Activated T-cell treated with anti-CD3 and anti-CD28 coated beads, Interleukin-2, amount 50 U/mL, for 24 hours (primary cell): ENCODE data around the gene ENTR1.

Source experiments
- DNase-seq: peaks from one replicate; pipeline ENCODE4 v3.0.0-alpha.2; 2020
- H3K27ac Mint-ChIP-seq: 2 replicates; pipeline ENCODE4 v1.8.0; 2020; ENCODE audit warnings: mild to moderate bottlenecking, mixed read lengths
- H3K27me3 Mint-ChIP-seq: 2 replicates; pipeline ENCODE4 v1.8.0; 2020; ENCODE audit warnings: mixed read lengths
- H3K36me3 Mint-ChIP-seq: 2 replicates; pipeline ENCODE4 v1.8.0; 2020; ENCODE audit warnings: low read depth, mixed read lengths
- H3K4me1 Mint-ChIP-seq: 2 replicates; pipeline ENCODE4 v1.8.0; 2020; ENCODE audit warnings: low read depth, mixed read lengths
- H3K4me3 Mint-ChIP-seq: 2 replicates; pipeline ENCODE4 v1.8.0; 2020; ENCODE audit warnings: mild to moderate bottlenecking, moderate library complexity, mixed read lengths
- H3K9me3 Mint-ChIP-seq: 2 replicates; pipeline ENCODE4 v1.8.0; 2020; ENCODE audit warnings: mixed read lengths

The ENTR1 gene

DNA sequence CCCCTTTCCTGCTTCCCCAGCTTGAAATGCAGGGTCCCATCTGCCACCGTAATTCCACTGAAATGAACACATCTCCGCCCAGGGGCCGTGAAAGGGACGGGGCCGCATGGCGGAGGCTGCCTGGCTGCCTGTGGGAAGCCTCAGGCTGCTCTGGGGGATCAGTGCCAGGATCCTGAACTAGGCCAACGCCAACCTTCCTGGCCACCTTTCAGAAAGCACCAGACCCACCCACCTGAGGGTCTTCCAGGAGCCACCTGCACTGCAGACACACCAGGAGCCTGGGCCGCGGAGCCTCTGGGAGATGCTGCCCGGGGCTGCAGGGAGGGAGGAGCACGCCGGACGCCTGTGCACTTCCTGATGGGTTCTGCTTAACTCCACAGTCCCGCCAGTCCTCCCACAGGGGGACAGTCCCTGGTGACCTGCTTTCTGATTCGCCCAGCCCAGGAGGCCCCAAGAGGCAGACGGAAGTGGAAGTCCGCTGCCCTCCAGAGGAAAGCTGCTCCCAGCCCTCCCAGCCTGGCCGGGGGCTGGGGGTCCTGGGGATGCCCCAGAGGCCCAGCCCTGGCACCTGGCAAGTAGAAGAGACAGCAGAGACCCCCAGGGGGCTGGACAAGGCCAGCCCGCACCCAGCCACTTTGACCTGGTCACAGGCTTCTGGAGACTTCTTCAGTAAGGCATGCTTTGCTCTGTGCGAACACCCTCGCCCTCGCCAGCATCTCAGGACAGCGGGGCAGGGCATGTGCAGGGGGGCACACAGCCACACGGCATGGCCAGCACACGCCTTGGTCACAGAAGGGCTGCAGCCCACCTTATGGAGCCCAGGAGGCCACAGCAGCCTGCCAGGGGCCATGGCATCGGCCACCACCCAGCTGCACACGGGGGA, 36.9 kb downstream of the ENTR1 start, which contains the start of gene CARD9:
Gene CARD9 (minus strand): TSS at position 370 of the 883 bp plus-strand sequence. CDS start 1,591 bp downstream, outside the sequence.
- Mint-ChIP-seq H3K9me3 (no peaks in the 10 kb centered on the region), H3K4me3 (peak within 1 kb of the TSS; percentile 50), H3K27ac (peak within 1 kb of the TSS; percentile 29), H3K27me3 (no peaks in the 10 kb centered on the region), H3K36me3 (peaks cover 32% of the 10 kb centered on the region), H3K4me1 (no peaks in the 10 kb centered on the region)
- peak; percentile 33 for DNase-seq

- no peaks in the 10 kb centered on the region for H3K27me3 Mint-ChIP-seq
Measured at GRCh38 chr9:136372561-136373299, 37.7 kb downstream of the ENTR1 start.

DNA sequence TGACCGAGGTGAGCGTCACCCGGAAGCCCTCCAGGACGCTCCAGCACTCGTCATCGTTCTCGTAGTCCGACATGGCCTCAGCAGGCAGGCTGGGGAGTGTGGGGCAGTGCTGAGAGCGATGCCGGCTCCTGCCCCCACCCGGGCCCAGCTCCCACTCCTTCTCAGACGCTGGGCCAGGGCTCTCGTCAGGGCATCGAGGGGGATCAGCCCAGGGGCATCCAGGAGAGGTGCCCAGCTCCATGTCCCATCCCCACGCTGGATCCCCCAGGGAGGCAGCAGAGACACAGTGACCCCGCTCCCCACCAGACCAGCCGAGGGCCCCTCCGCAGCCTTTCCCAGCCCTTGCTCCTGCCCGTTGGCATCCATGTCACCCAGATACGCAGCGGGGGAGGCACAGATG, 38.4 kb downstream of the ENTR1 start:
- Mint-ChIP-seq H3K4me1 (no peaks in the 10 kb centered on the region), H3K27me3 (no peaks in the 10 kb centered on the region), H3K4me3 (no peak overlapping the region), H3K9me3 (no peaks in the 10 kb centered on the region), H3K27ac (no peak overlapping the region), H3K36me3 (peaks cover 26% of the 10 kb centered on the region)
- no peak for DNase-seq

More at GRCh38 chr9:136372561-136373299, 37.7 kb downstream of the ENTR1 start:
- Mint-ChIP-seq H3K4me1 (no peaks in the 10 kb centered on the region), H3K27ac (peak overlapping the region; percentile 29), H3K9me3 (no peaks in the 10 kb centered on the region), H3K4me3 (peak overlapping the region; percentile 50), H3K36me3 (peaks cover 29% of the 10 kb centered on the region)
- DNase-seq: no peak

GRCh38 chr9:136371533-136371880, 38.9 kb downstream of the ENTR1 start:
- H3K36me3 Mint-ChIP-seq: peaks cover 21% of the 10 kb centered on the region
- H3K27me3 Mint-ChIP-seq: no peaks in the 10 kb centered on the region
- H3K4me3 Mint-ChIP-seq: no peak overlapping the region
- no peak overlapping the region for H3K27ac Mint-ChIP-seq
- no peak for DNase-seq
- no peaks in the 10 kb centered on the region for H3K9me3 Mint-ChIP-seq
- no peaks in the 10 kb centered on the region for H3K4me1 Mint-ChIP-seq

DNA sequence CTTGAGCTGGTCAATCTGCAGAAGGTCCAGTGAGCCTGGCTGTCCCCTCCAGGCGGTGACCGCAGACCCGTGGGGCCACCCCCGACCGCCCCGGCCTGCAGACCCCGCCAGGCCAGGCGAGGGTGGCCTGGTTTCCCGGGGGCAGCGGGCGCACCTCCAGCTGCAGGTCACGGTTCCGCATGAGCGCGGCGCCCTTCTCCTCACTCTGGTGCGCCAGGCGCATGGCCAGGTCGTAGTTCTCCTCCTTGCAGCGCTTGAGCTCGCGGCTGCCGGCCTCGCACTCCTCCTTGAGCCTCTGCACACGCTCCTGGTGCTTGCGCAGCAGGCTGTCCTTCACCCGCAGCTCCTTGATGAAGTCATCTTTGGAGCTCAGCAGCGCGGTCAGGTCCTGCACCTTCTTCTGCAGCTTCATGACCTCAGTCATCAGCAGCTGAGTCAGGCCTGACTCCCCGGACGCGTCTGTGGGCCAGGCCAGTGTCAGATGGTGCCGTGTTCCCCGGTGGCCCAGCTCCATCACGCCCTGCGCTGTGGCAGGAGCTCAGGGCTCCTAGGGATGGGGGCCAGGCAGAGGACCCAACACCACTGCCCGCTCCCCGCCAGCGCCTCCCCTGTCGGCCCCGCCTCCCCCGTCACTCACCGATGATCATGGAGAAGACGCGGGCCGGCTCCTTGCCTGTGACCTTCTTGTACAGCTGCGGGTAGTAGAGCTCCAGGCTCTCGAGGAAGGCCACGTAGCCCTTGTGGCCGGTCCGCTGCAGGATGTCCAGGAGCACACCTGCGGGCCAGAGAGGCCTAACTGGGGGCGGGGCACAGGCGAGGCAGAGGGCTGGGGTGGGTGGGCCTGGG, 39.5 kb downstream of the ENTR1 start:
- no peaks in the 10 kb centered on the region for H3K4me1 Mint-ChIP-seq
- no peaks in the 10 kb centered on the region for H3K9me3 Mint-ChIP-seq
- peaks cover 15% of the 10 kb centered on the region for H3K36me3 Mint-ChIP-seq
- H3K27me3 Mint-ChIP-seq: no peaks in the 10 kb centered on the region
- no peak for DNase-seq
- no peak overlapping the region for H3K4me3 Mint-ChIP-seq
- no peak overlapping the region for H3K27ac Mint-ChIP-seq

- no peak overlapping the region for H3K27ac Mint-ChIP-seq
- DNase-seq: no peak
- no peaks in the 10 kb centered on the region for H3K4me1 Mint-ChIP-seq
- H3K27me3 Mint-ChIP-seq: no peaks in the 10 kb centered on the region
- H3K9me3 Mint-ChIP-seq: no peaks in the 10 kb centered on the region
- H3K36me3 Mint-ChIP-seq: peaks cover 7% of the 10 kb centered on the region
- no peak overlapping the region for H3K4me3 Mint-ChIP-seq
Measured at GRCh38 chr9:136370037-136370436, 40.4 kb downstream of the ENTR1 start.

GRCh38 chr9:136368190-136368589, 42.2 kb downstream of the ENTR1 start:
- Mint-ChIP-seq H3K36me3 (no peaks in the 10 kb centered on the region), H3K4me3 (no peak overlapping the region), H3K27ac (peak overlapping the region; percentile 26), H3K4me1 (peaks cover 7% of the 10 kb centered on the region), H3K27me3 (no peaks in the 10 kb centered on the region), H3K9me3 (no peaks in the 10 kb centered on the region)
- DNase-seq: no peak

DNA sequence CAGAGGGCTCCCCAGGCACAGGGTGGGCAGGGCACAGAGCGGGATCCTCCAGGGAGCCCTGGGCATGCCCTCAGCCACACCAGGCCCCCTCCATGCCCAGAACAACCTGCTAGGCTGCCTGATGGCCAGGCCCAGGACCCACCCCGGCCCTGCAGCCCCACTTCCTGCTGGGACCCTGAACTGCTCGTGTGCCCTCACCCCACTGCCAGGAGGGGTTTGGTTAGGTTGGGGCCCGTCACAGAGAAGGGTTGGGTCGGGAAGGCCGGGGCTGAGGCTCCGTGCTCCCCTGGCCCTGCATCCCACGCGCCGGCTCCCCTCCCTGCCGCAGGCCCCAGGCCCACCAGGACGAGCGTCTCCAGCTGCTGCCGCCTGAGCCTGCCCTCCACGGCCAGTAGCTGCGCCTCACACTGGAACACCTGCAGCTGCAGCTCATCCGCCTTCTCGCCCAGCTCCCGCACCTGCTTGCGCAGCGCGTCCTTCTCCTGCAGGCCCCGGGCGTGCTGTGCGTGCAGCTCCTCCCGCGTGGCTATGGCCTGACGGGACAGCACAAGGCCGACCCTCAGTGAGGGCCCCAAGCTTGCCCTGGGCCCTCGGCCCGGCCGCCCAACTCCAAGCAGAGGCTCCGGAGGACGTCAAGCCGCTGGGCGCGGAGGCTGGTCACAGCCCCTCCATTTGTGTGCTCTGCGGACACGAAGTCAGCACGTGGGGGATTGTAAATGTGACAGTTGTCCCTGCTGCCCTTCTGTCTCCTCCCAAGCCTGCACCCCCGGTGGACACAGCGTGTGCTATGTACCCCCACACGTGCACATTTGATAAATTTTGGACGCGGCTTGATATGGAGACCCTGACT, 42.9 kb downstream of the ENTR1 start:
- H3K27me3 Mint-ChIP-seq: no peaks in the 10 kb centered on the region

DNA sequence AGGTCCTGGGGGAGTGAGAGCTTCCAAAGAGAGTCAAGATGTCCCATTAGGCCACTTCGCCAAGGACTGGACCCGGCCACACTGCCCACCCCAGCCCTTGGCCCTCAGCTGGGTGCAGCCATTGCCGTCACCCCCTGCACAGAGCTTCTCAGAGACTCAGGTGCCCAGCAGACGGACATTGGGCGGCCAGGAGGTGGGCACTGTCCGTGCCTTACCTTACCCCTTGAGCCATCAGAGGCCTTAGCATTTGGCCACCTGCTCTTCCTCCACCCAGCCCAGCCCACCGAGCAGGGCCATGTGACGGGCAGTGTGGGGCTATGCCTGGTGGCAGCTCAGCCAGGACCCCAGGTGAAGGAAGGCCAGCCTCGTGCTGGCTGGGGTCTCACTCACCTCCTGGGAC, 43.6 kb downstream of the ENTR1 start:
- peaks cover 10% of the 10 kb centered on the region for H3K36me3 Mint-ChIP-seq
- no peaks in the 10 kb centered on the region for H3K9me3 Mint-ChIP-seq
- H3K4me1 Mint-ChIP-seq: peaks cover 17% of the 10 kb centered on the region
- H3K27me3 Mint-ChIP-seq: no peaks in the 10 kb centered on the region
- no peak overlapping the region for H3K27ac Mint-ChIP-seq
- H3K4me3 Mint-ChIP-seq: no peak overlapping the region
- DNase-seq: no peak

More for the DNA sequence above, 42.9 kb downstream of the ENTR1 start:
- DNase-seq: no peak
- H3K4me3 Mint-ChIP-seq: no peak overlapping the region
- peaks cover 5% of the 10 kb centered on the region for H3K36me3 Mint-ChIP-seq
- peaks cover 12% of the 10 kb centered on the region for H3K4me1 Mint-ChIP-seq
- peak overlapping the region; percentile 26 for H3K27ac Mint-ChIP-seq
- no peaks in the 10 kb centered on the region for H3K9me3 Mint-ChIP-seq

- peaks cover 17% of the 10 kb centered on the region for H3K4me1 Mint-ChIP-seq
- no peak for DNase-seq
- H3K9me3 Mint-ChIP-seq: no peaks in the 10 kb centered on the region
- no peak overlapping the region for H3K4me3 Mint-ChIP-seq
- no peaks in the 10 kb centered on the region for H3K27me3 Mint-ChIP-seq
- peaks cover 18% of the 10 kb centered on the region for H3K36me3 Mint-ChIP-seq
- H3K27ac Mint-ChIP-seq: peak overlapping the region; percentile 29
Measured at GRCh38 chr9:136365775-136366222, 44.6 kb downstream of the ENTR1 start.

GRCh38 chr9:136364942-136365774, 45.3 kb downstream of the ENTR1 start:
- H3K4me1 Mint-ChIP-seq: peaks cover 17% of the 10 kb centered on the region
- H3K27me3 Mint-ChIP-seq: no peaks in the 10 kb centered on the region
- no peak overlapping the region for H3K27ac Mint-ChIP-seq
- no peak for DNase-seq
- H3K9me3 Mint-ChIP-seq: no peaks in the 10 kb centered on the region
- H3K36me3 Mint-ChIP-seq: peaks cover 24% of the 10 kb centered on the region
- H3K4me3 Mint-ChIP-seq: no peak overlapping the region

GRCh38 chr9:136363949-136364748, 46.3 kb downstream of the ENTR1 start:
- peaks cover 30% of the 10 kb centered on the region for H3K36me3 Mint-ChIP-seq
- H3K4me3 Mint-ChIP-seq: peak overlapping the region; percentile 86
- DNase-seq: no peak
- H3K9me3 Mint-ChIP-seq: no peaks in the 10 kb centered on the region
- H3K27ac Mint-ChIP-seq: no peak overlapping the region
- no peaks in the 10 kb centered on the region for H3K27me3 Mint-ChIP-seq
- peaks cover 17% of the 10 kb centered on the region for H3K4me1 Mint-ChIP-seq
